SHP77 (cell line): Measurements from ENCODE around the gene LUZP2.
"Not testable (repeated sequence)": the region's sequence is repeated elsewhere in the genome, so short reads cannot be mapped to it uniquely, and the experiment has no call there.

ENCODE experiments used
- DNase-seq, 2 experiments: peaks; one replicate each; lab custom pipeline; 2025; lab: John Stamatoyannopoulos, UW

LUZP2 gene

DNA sequence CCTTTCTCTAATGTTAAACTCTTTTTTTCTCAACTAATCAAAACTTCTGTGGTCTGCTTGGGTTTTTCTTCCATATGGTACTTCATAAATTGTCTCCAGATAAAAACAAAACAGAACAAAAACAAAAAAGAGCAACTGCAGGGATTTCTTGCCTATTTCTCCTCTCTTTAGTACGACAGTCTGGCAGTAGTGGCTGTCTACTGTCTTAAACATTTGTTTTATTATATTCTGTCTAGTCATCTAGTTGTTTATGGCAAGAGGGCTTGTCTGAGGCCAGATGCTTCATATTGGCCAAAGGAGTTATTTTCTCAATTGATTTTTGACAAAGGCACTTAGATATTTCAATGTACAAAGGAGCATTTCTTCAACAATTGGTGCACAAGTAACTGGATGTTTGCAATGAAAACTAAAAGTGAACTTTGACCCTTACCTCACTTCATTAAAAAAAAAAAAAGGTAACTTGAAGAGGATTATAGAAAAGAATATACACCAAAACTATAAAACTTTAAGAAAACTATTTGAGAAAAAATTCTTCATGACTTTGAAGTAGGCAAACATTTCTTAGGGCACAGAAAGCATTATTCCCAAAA is 404.2 kb downstream of the LUZP2 start:
- DNase-seq: no peak

GRCh38 chr11:24903555-24903954 is 406.7 kb downstream of the LUZP2 start:
- DNase-seq: no peak

GRCh38 chr11:24925091-24925490 is 428.2 kb downstream of the LUZP2 start:
- no peak for DNase-seq

- DNase-seq: peak; percentile 1 to 28
These were observed 435.5 kb downstream of the LUZP2 start for GRCh38 chr11:24932110-24933000.

GRCh38 chr11:24934733-24935439 is 438.0 kb downstream of the LUZP2 start:
- no peak for DNase-seq

DNA sequence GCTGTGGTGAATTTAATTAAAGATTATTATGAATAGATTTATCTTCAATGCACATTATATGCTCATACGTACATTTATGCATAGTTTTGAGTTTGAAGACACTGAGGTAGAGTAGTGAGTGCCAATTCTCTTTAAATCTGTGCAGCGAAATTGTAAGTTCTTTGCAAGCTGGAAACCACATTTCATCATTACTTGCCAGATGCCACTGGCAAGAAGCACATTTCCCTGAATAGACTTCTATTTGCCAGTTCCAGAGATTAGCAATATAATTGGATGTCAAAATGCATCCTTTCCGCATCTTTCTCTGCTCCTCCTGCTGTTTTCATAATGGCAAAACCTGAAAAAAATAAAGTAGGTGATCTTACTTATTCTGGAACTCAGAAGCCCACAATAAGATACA is 448.0 kb downstream of the LUZP2 start:
- no peak for DNase-seq

- peak in 1 of 2 experiments; percentile 0 for DNase-seq
These were observed 452.6 kb downstream of the LUZP2 start for GRCh38 chr11:24949406-24949805.

GRCh38 chr11:24963852-24964251 is 467.0 kb downstream of the LUZP2 start:
- DNase-seq: no peak

DNA sequence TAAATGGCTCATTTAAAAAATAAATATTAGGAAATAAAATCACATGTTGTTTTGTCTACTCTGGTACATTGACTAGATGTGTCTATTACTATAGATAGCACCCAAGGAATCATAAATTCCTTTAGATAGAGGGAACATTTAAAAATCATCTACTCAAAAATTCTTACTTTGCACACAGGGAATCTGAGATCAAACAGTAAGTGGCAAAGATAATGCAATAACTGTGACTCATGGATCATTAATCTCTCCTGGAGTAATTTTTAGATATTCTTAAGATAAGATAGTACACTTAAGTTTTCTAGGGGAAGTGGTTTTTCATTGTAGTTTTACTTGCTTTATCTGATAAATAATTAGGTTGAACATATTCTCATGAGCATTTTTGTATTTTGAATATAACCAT is 468.9 kb downstream of the LUZP2 start:
- DNase-seq: no peak

GRCh38 chr11:24993903-24994302 is 497.1 kb downstream of the LUZP2 start:
- DNase-seq: not testable (repeated sequence)

DNA sequence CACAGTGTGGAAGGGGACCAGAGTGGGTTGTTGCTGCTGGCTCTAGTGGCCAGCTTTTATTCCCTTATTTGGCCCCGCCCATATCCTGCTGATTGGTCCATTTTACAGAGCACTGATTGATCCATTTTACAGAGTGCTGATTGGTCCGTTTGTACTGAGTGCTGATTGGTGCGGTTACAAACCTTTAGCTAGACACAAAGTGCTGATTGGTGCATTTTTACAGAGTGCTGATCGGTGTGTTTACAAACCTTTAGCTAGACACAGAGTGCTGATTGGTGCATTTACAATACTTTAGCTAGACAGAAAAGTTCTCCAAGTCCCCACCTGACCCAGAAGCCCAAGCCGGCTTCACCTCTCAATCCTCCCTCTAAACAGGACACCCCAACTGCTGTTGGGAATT is 503.1 kb downstream of the LUZP2 start:
- DNase-seq: not testable (repeated sequence)

GRCh38 chr11:25037431-25037830 is 540.6 kb downstream of the LUZP2 start:
- DNase-seq: no peak

- DNase-seq: no peak
These were observed 541.3 kb downstream of the LUZP2 start for GRCh38 chr11:25038131-25038530.

DNA sequence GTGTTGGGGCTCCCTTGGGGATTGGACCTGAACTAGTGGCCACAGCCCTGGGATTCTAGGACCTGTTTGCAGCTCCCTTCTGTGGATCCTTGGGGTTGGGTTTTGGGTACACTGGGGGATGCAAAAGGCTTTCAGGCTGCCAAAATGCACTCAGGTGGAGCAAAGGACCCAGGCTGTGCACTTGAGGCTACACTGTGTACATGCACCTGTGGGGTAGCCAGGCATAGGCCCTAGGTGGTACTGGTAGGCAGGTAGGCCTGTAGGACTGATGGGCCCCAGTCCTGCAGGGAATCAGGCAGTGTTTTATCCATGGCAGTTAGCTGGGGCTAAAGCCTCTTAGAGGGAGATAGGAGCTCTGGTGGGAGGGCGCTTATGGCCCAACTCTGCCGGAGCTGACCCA is 542.3 kb downstream of the LUZP2 start:
- DNase-seq: no peak

DNA sequence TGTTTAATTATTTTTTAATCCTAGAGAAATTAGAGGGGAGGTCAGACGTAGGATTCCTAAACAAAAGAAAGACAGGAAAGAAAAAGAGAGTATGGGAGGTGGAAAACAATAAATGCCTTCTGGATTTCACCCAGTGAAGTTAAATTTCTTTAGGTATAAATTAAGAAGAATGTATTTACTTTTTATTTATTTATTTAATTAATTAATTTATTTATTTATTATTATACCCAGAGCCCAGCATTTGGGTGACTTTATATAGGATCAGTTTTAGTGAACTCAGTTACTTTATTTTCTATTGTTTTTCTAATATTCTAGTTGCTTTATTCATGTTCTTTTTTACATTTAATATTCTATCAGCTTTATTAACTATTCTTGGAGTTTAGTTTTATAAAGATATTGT is 551.8 kb downstream of the LUZP2 start:
- no peak for DNase-seq

DNA sequence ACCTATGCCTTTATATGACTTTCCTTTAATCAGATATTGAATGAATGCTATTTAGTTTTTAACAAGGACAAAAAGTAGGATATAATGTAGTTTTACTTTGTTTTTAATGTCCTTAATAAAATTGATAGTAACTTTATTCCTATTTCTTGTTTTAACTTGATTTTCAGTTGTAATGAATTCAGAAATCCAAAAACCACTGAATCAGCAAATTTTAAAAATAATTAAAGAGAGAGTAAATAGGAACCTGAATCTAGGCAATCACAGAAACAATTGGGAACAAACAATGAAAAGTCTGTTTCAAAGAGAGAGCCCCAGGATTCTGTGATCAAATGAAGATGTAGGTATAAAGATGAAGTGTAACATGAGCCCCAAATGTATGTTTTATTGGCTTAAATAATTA is 556.0 kb downstream of the LUZP2 start:
- no peak for DNase-seq

DNA sequence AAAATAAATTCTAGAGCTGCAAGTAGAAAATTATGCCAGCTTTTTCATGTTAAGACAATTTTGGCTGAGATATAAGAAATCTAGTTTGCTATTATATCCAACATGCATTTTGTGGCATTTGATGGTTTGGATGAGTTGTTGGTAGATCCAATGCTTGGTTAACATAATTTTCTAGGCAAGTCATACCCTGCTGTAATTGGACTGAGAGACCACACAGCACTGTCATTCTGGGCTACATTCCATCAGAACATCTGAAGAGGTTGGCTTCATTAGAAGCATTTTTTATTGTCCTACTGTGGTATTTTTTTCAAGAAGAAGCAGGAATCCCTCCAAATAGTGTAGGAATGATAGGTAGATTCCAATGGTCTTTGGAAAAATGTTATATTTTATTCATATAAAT is 561.0 kb downstream of the LUZP2 start:
- no peak for DNase-seq

GRCh38 chr11:25065746-25066145 is 568.9 kb downstream of the LUZP2 start:
- DNase-seq: no peak

GRCh38 chr11:25066706-25067105 is 569.9 kb downstream of the LUZP2 start:
- DNase-seq: no peak

DNA sequence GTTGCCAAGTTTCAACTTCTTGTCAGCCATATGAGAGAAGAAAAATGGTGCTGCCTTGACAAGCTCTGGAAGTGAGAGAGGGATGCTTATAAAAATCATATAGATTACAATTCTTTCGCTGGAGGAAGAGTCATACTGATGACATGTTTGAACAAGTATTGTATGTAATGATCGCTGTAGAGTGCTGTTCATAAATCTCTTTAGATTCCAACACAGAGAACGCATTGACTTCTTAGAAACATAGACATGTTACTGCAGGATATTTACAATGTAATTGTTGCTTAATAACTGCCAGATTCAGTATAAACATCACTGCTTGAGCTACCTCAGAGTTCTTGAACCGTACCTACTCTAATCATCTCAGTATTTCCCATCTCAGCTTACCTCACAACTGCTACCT is 571.6 kb downstream of the LUZP2 start:
- no peak for DNase-seq

GRCh38 chr11:25094085-25094802 is 597.4 kb downstream of the LUZP2 start:
- DNase-seq: no peak

DNA sequence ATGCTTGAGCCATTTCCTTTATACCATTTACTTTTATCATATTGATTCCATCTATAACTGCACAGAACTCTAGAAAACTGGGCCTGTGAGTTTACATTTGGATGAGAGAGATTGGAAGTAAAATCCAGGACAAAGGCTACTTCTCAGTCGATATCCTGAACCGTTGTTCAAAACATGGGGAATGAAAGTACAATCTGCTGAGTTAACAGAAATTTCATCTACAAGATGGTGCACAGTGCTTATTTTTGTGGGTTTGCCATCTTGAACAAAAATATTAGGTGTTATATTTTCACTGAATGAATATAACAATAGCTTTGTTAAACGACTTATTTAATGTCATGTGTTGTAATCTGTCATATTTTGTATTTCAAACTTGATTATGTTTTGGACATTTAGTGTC is 622.6 kb downstream of the LUZP2 start:
- DNase-seq: no peak
